GM23338 (cell line): ENCODE measurements around the gene EEPD1. TPM values are rescaled to one million over a fixed set of nuclear protein-coding genes. Genes with fewer than 3 reads are reported as not detected.

Experiments used
- ATAC-seq: fragments of 200-7000 bp; cut with Tn5 transposase; 3 replicates; pipeline ENCODE4 v1.9.1; 2020
- DNase-seq: peaks from one replicate; pipeline ENCODE4 v3.0.0-alpha.2; 2015; ENCODE audit warnings: low spot score
- H2AFZ ChIP-seq: fragments of 200-600 bp; sonication (generic); 2 replicates; pipeline ENCODE4 v1.8.0; 2016; ENCODE audit warnings: antibody characterized with exemption, mild to moderate bottlenecking, moderate library complexity
- H3F3A ChIP-seq: fragments of 200-600 bp; sonication (generic); replicated peaks from 2 replicates; pipeline ENCODE4 v1.8.0; 2017; ENCODE audit warnings: antibody characterized with exemption, mixed run types, low read depth
- H3K27ac ChIP-seq: fragments of 200-600 bp; sonication (generic); 2 replicates; pipeline ENCODE4 v1.6.1; 2016; ENCODE audit warnings: low read depth
- H3K27me3 ChIP-seq: fragments of 200-600 bp; sonication (generic); 2 replicates; pipeline ENCODE4 v1.8.0; 2016; ENCODE audit warnings: mild to moderate bottlenecking, mixed run types, moderate library complexity; ENCODE audit not compliant: insufficient read depth
- H3K36me3 ChIP-seq: fragments of 200-600 bp; sonication (generic); 2 replicates; pipeline ENCODE4 v1.8.0; 2016; ENCODE audit warnings: mild to moderate bottlenecking; ENCODE audit not compliant: insufficient read depth
- H3K4me1 ChIP-seq: fragments of 200-600 bp; sonication (generic); 2 replicates; pipeline ENCODE4 v1.8.0; 2016; ENCODE audit warnings: mild to moderate bottlenecking, moderate library complexity; ENCODE audit not compliant: insufficient read depth
- H3K4me2 ChIP-seq: fragments of 200-600 bp; sonication (generic); 2 replicates; pipeline ENCODE4 v1.7.1; 2017; ENCODE audit warnings: mixed run types
- H3K4me3 ChIP-seq: fragments of 200-600 bp; sonication (generic); 2 replicates; pipeline ENCODE4 v1.6.1; 2016; ENCODE audit warnings: mixed run types
- H3K79me2 ChIP-seq: fragments of 200-600 bp; sonication (generic); replicated peaks from 2 replicates; pipeline ENCODE4 v1.8.0; 2017; ENCODE audit warnings: mild to moderate bottlenecking; ENCODE audit not compliant: insufficient read depth
- H3K9me2 ChIP-seq: fragments of 200-600 bp; sonication (generic); 2 replicates; pipeline ENCODE4 v1.8.0; 2017; ENCODE audit not compliant: insufficient read depth
- H4K20me1 ChIP-seq: fragments of 200-600 bp; sonication (generic); replicated peaks from 2 replicates; pipeline ENCODE4 v1.8.0; 2017; ENCODE audit warnings: mild to moderate bottlenecking; ENCODE audit not compliant: insufficient read depth
- H3K27ac Mint-ChIP-seq: 2 replicates; pipeline ENCODE4 v1.8.0; 2020; ENCODE audit warnings: inconsistent platforms, mild to moderate bottlenecking, moderate library complexity, mixed read lengths
- H3K27me3 Mint-ChIP-seq: 3 replicates; pipeline ENCODE4 v1.8.0; 2022; ENCODE audit warnings: low read depth, mild to moderate bottlenecking, moderate library complexity, mixed read lengths, inconsistent platforms; ENCODE audit not compliant: insufficient read depth, poor library complexity
- H3K36me3 Mint-ChIP-seq: 3 replicates; pipeline ENCODE4 v1.8.0; 2021; ENCODE audit warnings: low read depth, mild to moderate bottlenecking, inconsistent platforms, moderate library complexity, mixed read lengths
- H3K4me1 Mint-ChIP-seq: 3 replicates; pipeline ENCODE4 v1.8.0; 2020; ENCODE audit warnings: mild to moderate bottlenecking, inconsistent platforms, mixed read lengths
- H3K4me3 Mint-ChIP-seq: 3 replicates; pipeline ENCODE4 v1.8.0; 2021; ENCODE audit warnings: moderate library complexity, mild to moderate bottlenecking, inconsistent platforms, mixed read lengths
- H3K9me3 Mint-ChIP-seq: 3 replicates; pipeline ENCODE4 v1.8.0; 2020; ENCODE audit warnings: moderate library complexity, mild to moderate bottlenecking, inconsistent platforms, mixed read lengths
- CREB1 ChIP-seq: fragments of 250-450 bp; sonication (Bioruptor Pico); IDR thresholded peaks from 2 replicates; pipeline ENCODE4 v1.5.0; 2020; ENCODE audit warnings: low read depth, mild to moderate bottlenecking, moderate library complexity
- ETS1 ChIP-seq: IDR thresholded peaks from 2 replicates; pipeline ENCODE4 v1.6.1; 2016; ENCODE audit warnings: antibody characterized with exemption
- EZH2 ChIP-seq: fragments of 200-600 bp; sonication (generic); IDR thresholded peaks from one replicate; pipeline ENCODE4 v1.8.0; 2017; ENCODE audit warnings: antibody characterized with exemption, mild to moderate bottlenecking, low read depth; ENCODE audit not compliant: unreplicated experiment
- EZH2phosphoT487 ChIP-seq: fragments of 200-600 bp; sonication (generic); IDR thresholded peaks from one replicate; pipeline ENCODE4 v1.8.1; 2018; ENCODE audit warnings: antibody characterized with exemption; ENCODE audit not compliant: unreplicated experiment
- JUNB ChIP-seq: IDR thresholded peaks from one replicate; pipeline ENCODE4 v1.6.1; 2016; ENCODE audit warnings: antibody characterized with exemption; ENCODE audit not compliant: unreplicated experiment
- NANOG ChIP-seq: IDR thresholded peaks from 2 replicates; pipeline ENCODE4 v1.6.1; 2016; ENCODE audit warnings: antibody characterized with exemption, borderline replicate concordance
- POLR2AphosphoS5 ChIP-seq: IDR thresholded peaks from 2 replicates; pipeline ENCODE4 v1.6.1; 2016; ENCODE audit warnings: antibody characterized with exemption, low read depth
- REST ChIP-seq: IDR thresholded peaks from one replicate; pipeline ENCODE4 v1.6.1; 2018; ENCODE audit warnings: antibody characterized with exemption; ENCODE audit not compliant: unreplicated experiment
- STAT1 ChIP-seq: IDR thresholded peaks from one replicate; pipeline ENCODE4 v1.6.1; 2016; ENCODE audit warnings: antibody characterized with exemption; ENCODE audit not compliant: unreplicated experiment
- ZNF114 ChIP-seq: fragments of 250-450 bp; sonication (Bioruptor Pico); IDR thresholded peaks from 2 replicates; pipeline ENCODE4 v1.5.0; 2020; ENCODE audit warnings: mild to moderate bottlenecking, moderate library complexity
- ZNF331 ChIP-seq: fragments of 250-450 bp; sonication (Bioruptor Pico); IDR thresholded peaks from 2 replicates; pipeline ENCODE4 v1.5.0; 2020; ENCODE audit warnings: low read depth, mild to moderate bottlenecking, moderate library complexity
- polyA plus RNA-seq: library from polyadenylated mRNA; unstranded; fragments of >200 nt; fragmentation: Nextera tagmentation; extraction: Ambion mirVana; gene quantifications from 2 replicates; pipeline ENCODE4 v1.2.1, GENCODE V29; 2016
- total RNA-seq: library from RNA; depleted of rRNA; stranded (reverse); fragments of >200 nt; shearing (Covaris generic); gene quantifications from 2 replicates; pipeline ENCODE4 v1.2.3, GENCODE V29; 2014
- TF ChIP-seq, protein P1 (sequence below): fragments of 250-450 bp; sonication (Bioruptor Pico); IDR thresholded peaks from 2 replicates; pipeline ENCODE4 v1.5.0; 2020; ENCODE audit warnings: mild to moderate bottlenecking, moderate library complexity
- TF ChIP-seq, protein P2 (sequence below), 2 experiments: fragments of 200-600 bp in 1 of 2; sonication (generic) in 1 of 2; conservative IDR thresholded peaks; 2 replicates each; pipeline versions ENCODE4 v1.5.1 to v1.6.1; 2016 to 2017; ENCODE audit warnings: antibody characterized with exemption in 2 of 2, low read depth in 2 of 2, mild to moderate bottlenecking in 2 of 2, moderate library complexity in 1 of 2

Gene EEPD1
- total and polyA plus RNA-seq, 2 experiments from 2014 or later = 4.1 to 17.1 TPM

DNA sequence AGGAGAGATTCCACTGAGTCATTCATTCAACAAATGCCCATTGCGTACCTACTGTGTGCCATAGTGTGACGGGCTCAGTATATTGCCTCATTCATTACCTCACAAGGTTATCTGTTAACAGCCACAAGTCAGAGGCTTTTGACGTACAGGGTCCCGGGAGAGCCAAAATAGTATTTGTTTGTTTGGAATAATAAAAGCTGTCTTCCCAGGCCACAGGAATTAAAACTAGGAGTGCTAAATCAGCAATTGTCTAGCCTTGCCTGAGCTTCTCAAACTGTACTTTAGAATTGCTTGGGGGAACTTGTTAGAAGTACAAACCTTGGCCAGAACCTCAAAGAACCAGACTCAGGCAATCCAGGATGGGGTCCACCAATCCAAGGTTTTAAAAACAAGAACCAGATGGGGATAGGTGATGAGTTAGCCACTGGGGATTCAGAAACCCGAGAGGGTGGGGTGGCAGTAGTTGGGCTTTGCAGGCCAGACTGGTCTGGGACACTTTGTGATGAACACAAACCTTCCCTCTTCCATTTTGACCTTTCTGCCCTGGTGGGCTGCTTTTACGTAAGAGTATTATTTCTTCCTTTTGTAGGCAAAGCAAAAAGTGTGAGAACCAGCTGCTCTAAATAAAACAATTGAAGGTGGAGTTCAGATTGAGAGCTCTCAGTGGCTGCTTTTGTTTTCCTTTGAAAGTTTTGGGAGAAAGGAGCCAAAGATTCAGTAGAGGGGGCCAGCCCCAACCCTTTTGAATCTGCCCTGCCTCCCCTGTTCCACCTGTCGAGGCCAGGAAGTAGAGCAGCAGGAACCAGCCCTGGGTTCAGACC is 123.6 kb downstream of the EEPD1 start:
- Mint-ChIP-seq H3K27ac (no peak overlapping the region), H3K4me1 (peaks cover 79% of the 10 kb centered on the region)
- H3K27ac ChIP-seq = peak overlapping the region; percentile 70; the same call in 1 of the 2 replicates

More for the DNA sequence above, 123.6 kb downstream of the EEPD1 start:
- H3K27me3 Mint-ChIP-seq = peaks cover 13% of the 10 kb centered on the region
- H3K4me3 ChIP-seq = no peak overlapping the region
- peak overlapping the region; percentile 57; the same call in 1 of the 2 replicates for H3K4me2 ChIP-seq
- no peaks in the 10 kb centered on the region for H3K79me2 ChIP-seq
- no peak overlapping the region for H3K4me3 Mint-ChIP-seq
- H3K9me2 ChIP-seq = no peaks in the 10 kb centered on the region; the same call in 1 of the 2 replicates
- DNase-seq (no peak), ATAC-seq (no peak)
- no peak overlapping the region for H2AFZ ChIP-seq
- H3K4me1 ChIP-seq = peaks cover 69% of the 10 kb centered on the region
- TF ChIP-seq STAT1 (no peak), REST (no peak), EZH2 (no peak), CREB1 (no peak), JUNB (no peak), POLR2AphosphoS5 (no peak), EZH2phosphoT487 (no peak), ZNF114 (CRISPR knock-in tag) (no peak), NANOG (no peak), ZNF331 (CRISPR knock-in tag) (no peak), ETS1 (no peak)
- TF ChIP-seq, protein P1, sequence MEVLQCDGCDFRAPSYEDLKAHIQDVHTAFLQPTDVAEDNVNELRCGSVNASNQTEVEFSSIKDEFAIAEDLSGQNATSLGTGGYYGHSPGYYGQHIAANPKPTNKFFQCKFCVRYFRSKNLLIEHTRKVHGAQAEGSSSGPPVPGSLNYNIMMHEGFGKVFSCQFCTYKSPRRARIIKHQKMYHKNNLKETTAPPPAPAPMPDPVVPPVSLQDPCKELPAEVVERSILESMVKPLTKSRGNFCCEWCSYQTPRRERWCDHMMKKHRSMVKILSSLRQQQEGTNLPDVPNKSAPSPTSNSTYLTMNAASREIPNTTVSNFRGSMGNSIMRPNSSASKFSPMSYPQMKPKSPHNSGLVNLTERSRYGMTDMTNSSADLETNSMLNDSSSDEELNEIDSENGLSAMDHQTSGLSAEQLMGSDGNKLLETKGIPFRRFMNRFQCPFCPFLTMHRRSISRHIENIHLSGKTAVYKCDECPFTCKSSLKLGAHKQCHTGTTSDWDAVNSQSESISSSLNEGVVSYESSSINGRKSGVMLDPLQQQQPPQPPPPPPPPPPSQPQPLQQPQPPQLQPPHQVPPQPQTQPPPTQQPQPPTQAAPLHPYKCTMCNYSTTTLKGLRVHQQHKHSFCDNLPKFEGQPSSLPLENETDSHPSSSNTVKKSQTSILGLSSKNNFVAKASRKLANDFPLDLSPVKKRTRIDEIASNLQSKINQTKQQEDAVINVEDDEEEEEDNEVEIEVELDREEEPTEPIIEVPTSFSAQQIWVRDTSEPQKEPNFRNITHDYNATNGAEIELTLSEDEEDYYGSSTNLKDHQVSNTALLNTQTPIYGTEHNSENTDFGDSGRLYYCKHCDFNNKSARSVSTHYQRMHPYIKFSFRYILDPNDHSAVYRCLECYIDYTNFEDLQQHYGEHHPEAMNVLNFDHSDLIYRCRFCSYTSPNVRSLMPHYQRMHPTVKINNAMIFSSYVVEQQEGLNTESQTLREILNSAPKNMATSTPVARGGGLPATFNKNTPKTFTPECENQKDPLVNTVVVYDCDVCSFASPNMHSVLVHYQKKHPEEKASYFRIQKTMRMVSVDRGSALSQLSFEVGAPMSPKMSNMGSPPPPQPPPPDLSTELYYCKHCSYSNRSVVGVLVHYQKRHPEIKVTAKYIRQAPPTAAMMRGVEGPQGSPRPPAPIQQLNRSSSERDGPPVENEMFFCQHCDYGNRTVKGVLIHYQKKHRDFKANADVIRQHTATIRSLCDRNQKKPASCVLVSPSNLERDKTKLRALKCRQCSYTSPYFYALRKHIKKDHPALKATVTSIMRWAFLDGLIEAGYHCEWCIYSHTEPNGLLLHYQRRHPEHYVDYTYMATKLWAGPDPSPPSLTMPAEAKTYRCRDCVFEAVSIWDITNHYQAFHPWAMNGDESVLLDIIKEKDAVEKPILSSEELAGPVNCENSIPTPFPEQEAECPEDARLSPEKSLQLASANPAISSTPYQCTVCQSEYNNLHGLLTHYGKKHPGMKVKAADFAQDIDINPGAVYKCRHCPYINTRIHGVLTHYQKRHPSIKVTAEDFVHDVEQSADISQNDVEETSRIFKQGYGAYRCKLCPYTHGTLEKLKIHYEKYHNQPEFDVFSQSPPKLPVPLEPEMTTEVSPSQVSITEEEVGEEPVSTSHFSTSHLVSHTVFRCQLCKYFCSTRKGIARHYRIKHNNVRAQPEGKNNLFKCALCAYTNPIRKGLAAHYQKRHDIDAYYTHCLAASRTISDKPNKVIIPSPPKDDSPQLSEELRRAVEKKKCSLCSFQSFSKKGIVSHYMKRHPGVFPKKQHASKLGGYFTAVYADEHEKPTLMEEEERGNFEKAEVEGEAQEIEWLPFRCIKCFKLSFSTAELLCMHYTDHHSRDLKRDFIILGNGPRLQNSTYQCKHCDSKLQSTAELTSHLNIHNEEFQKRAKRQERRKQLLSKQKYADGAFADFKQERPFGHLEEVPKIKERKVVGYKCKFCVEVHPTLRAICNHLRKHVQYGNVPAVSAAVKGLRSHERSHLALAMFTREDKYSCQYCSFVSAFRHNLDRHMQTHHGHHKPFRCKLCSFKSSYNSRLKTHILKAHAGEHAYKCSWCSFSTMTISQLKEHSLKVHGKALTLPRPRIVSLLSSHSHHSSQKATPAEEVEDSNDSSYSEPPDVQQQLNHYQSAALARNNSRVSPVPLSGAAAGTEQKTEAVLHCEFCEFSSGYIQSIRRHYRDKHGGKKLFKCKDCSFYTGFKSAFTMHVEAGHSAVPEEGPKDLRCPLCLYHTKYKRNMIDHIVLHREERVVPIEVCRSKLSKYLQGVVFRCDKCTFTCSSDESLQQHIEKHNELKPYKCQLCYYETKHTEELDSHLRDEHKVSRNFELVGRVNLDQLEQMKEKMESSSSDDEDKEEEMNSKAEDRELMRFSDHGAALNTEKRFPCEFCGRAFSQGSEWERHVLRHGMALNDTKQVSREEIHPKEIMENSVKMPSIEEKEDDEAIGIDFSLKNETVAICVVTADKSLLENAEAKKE (CRISPR knock-in tag) = no peak
- TF ChIP-seq, protein P2, sequence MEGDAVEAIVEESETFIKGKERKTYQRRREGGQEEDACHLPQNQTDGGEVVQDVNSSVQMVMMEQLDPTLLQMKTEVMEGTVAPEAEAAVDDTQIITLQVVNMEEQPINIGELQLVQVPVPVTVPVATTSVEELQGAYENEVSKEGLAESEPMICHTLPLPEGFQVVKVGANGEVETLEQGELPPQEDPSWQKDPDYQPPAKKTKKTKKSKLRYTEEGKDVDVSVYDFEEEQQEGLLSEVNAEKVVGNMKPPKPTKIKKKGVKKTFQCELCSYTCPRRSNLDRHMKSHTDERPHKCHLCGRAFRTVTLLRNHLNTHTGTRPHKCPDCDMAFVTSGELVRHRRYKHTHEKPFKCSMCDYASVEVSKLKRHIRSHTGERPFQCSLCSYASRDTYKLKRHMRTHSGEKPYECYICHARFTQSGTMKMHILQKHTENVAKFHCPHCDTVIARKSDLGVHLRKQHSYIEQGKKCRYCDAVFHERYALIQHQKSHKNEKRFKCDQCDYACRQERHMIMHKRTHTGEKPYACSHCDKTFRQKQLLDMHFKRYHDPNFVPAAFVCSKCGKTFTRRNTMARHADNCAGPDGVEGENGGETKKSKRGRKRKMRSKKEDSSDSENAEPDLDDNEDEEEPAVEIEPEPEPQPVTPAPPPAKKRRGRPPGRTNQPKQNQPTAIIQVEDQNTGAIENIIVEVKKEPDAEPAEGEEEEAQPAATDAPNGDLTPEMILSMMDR (conservative IDR thresholded peaks at IDR 0.05; ENCODE audit: low read depth in 2 of 2) = no peak
- H3K27me3 ChIP-seq = no peaks in the 10 kb centered on the region
- H3K9me3 Mint-ChIP-seq = no peaks in the 10 kb centered on the region
- H3F3A ChIP-seq = peaks cover 9% of the 10 kb centered on the region
- no peaks in the 10 kb centered on the region for H3K36me3 ChIP-seq
- H3K36me3 Mint-ChIP-seq = 0 out of 3 replicates have a peak, but pooled peaks cover 3% of the 10 kb centered on the region
- no peaks in the 10 kb centered on the region for H4K20me1 ChIP-seq
